HG03066 (cell line): ENCODE measurements around the gene ABCC4.

Source experiments
- ATAC-seq: cut with Tn5 transposase; IDR thresholded peaks from one replicate; pipeline ENCODE4 v1.9.1; 2021; ENCODE audit warnings: low read depth; ENCODE audit not compliant: unreplicated experiment

ABCC4 gene

DNA sequence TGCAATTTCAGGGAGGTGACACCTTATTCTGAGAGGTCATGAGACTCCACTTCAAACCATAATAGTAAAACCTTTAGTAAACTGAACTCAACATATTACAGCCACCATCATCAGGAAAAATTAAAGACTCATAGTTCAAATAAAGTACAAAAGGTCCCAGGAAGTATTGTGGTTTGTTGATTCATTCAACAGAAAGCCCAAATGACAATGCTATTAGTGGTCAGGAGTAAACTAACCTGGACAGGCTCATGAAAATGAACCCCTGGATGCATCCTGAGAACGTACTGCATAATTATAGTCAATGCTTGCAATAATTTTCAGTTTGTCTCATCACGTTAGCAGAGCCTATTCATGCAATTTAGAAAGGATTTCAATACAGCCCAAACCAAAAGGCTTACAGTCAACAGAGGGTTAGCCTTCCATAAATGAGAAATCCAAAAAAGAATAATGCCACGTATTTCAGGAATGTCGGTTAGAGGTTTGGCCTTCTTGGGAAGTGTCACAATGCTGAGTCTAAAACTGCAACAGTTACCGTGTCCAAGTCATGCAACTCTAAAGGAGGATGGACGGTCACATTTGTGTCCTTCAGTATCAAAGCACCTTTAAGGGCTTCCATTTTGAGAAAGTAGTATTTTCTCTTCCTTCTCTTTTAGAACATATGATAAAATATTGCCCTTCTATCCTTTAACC lies 280.8 kb downstream of the ABCC4 start:
- no peak for ATAC-seq

- ATAC-seq, result no peak
These were observed 281.4 kb downstream of the ABCC4 start for GRCh38 chr13:95019886-95020285.

DNA sequence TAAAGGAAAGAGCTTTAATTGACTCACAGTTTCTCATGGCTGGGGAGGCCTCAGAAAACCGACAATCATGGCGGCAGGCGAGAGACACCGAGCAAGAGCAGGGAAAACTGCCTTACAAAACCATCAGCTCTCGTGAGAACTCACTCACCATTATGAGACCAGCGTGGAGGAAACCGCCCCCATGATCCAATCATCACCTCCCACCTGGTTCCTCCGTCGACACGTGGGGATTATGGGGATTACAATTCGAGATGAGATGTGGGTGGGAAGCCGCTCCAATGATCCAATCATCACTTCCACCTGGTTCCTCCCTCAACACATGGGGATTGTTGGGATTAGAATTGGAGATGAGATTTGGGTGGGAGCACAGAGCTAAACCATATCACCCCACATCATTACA lies 293.9 kb downstream of the ABCC4 start:
- ATAC-seq, result no peak

- ATAC-seq, result no peak
These were observed 296.0 kb downstream of the ABCC4 start for GRCh38 chr13:95005300-95005699.

DNA sequence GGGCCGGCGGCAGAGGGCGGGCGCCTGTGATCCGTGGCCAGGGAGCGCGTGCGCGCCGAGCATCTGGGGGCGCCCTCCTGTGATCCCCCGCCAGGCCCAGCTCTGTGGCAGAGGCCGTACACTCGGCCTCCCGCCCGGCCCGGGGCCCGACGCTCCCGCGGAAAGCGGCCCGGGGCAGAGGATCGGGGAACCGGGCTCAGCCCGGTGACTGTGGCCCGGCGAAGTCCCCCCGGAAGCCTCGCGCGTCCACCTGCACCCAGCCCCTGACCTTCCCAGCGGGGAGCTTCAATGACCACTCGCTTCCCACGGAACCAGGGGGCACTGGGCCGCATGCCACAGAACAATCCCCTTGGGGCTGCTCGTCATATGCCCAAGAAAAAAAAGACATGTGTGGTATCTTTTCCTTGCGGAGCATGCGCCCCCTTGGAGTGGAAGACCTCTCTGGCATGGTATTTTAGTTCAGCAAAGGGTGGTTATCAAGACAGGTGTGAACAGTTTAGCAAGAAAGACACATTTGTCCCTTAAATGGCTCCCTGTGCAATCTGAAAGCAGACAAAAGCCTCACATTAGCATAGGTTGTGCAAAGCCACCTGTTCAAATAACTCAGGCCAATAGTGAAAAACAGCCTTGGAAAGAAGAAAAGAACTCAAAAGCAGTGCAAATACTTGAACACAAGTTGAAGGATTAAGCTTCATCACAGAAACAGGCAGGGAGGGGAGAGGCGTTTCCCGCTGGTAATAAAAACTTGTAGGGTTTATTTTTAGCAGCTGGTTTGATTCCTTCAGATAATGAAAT lies 298.0 kb downstream of the ABCC4 start:
- ATAC-seq, result no peak

- no peak for ATAC-seq
These were observed 299.1 kb downstream of the ABCC4 start for GRCh38 chr13:95002126-95002525.

- ATAC-seq, result no peak
These were observed 301.4 kb downstream of the ABCC4 start for GRCh38 chr13:94999871-95000270.

DNA sequence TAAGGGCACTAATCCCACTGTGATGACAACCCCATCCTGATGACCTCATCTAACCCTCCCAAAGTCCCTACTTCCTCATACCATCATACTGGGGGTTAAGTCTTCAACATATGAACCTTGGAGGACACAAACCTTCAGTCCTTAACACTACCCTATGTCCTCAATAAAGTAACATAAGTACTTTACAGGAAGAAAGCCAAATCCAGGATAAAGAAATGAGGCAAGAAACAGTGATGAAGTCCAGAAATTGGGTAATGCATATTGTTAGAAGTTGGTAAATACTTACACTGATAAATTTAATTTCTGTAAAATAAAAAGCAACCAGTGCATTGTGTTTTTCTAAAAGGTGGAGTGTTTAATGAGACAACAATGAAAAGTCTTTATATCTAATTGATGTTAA lies 304.1 kb downstream of the ABCC4 start:
- ATAC-seq, result no peak

GRCh38 chr13:94996445-94996844 lies 304.8 kb downstream of the ABCC4 start:
- no peak for ATAC-seq

DNA sequence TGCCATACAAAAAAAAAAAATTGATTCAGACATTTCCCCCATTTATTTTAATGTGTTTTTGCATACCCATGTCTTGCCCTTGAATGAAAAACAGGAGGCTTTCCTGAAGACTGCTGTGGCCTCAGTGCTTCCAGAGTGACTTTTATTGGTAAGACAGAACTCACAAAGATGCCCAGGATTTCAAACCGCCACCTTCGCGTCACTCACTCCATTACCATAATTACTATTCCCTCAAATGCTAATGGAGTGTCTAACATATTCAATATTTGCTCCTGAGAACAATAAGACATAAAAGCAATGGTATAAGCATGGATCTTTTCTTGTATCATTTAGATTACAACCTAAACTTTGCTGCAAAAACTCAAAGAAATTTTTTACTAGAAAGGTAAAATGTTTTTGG lies 306.7 kb downstream of the ABCC4 start:
- no peak for ATAC-seq

- no peak for ATAC-seq
These were observed 307.6 kb downstream of the ABCC4 start for GRCh38 chr13:94993616-94994015.

DNA sequence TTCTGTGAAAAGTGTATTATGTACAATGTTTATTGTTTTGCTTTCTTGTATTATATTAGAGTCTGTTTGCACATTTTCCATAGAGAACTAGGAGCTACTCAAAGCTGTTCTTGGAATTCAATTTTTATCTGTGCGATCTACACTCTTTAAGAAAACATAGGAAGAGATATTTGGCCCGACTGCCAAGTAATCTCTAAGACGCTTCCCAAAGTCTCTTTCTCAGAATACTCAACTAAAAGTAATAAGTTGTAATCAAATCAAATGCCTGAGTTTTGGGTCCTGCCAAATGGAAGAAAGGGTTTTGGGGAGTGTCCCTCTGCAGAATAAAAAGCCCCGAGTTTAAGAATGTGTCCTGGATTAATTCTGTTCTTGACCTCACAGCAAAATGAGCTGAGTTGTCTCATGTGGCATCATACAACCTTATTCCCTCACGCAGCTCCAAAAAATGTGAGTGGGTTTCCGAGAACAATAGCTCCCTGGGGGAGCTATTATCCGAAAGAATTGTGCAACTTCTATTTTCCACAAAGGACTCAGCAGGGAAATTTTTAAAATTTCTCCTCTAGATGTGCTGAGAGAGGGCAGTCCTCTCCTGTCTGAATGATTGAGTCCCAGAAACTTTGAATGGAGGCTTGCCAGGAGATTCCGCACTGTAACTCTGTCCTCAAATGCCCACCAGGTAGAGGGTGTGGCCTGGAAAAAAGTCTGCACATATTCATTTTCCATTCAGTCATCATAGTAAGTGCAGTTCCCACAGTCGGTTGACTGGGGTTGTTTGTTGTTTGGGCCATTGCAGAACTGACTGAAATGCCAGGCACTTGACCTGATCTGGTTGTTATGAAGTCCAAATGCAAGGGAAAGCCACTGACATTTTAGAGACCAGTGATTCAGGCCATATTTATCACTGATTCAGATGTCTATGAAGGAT lies 309.0 kb downstream of the ABCC4 start:
- ATAC-seq, result no peak

DNA sequence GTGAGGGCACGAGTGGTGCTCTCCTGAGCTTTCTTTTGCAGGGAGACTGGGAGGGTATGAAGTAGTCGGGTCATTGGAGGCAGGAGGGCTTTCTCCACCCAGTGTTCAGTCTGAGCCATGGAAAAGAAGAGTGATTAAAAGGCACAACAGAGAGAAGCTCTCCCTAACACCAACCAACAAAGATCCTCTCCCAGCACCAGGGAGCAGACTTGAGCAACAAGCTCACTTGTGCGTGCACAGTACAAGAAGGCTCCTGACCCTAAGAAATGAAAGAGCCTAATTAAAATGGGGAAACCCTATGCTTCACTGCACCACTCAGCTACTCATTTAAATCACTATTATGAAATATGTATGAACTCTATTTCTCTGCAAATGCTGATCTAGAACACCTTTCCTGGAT lies 312.6 kb downstream of the ABCC4 start:
- no peak for ATAC-seq

DNA sequence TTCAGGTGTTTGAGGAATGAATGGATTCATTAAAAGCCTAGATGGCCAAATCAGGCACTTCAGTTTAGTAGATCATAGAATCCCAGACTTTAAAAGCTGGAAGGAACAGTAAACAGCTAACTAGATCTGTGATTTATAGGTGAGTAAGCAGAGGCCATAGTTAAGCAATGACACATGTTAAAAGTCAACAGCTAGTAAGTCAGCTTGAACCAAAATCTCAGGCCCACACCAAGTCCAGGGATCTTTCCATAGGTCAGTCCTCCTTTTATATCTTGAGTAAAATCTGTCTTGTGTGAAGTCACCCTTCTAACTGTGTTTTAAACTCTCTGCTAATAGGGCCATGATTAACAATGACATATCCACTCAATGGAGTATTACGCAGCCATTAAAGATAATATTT lies 313.4 kb downstream of the ABCC4 start:
- no peak for ATAC-seq

- no peak for ATAC-seq
These were observed 314.2 kb downstream of the ABCC4 start for GRCh38 chr13:94987081-94987480.

- ATAC-seq, result no peak
These were observed 316.3 kb downstream of the ABCC4 start for GRCh38 chr13:94984958-94985357.

DNA sequence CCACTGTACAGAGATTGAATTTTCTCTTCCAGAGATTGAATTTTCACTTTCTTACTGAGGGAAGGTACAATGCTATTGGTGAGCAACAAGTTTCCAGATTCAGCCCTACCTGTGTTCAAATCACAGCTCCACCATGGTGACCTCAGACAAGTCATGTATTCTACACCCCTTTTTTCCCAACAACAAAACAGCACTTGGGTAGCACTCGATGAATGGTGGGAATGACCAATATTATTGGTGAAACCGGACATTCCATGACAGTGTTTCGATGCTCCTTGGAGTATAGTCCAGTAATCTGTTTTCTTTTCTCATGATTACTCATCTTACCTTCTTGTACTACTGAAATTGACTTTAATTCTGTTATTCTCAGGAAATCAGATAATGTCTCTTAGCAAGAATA lies 322.7 kb downstream of the ABCC4 start:
- ATAC-seq, result no peak

DNA sequence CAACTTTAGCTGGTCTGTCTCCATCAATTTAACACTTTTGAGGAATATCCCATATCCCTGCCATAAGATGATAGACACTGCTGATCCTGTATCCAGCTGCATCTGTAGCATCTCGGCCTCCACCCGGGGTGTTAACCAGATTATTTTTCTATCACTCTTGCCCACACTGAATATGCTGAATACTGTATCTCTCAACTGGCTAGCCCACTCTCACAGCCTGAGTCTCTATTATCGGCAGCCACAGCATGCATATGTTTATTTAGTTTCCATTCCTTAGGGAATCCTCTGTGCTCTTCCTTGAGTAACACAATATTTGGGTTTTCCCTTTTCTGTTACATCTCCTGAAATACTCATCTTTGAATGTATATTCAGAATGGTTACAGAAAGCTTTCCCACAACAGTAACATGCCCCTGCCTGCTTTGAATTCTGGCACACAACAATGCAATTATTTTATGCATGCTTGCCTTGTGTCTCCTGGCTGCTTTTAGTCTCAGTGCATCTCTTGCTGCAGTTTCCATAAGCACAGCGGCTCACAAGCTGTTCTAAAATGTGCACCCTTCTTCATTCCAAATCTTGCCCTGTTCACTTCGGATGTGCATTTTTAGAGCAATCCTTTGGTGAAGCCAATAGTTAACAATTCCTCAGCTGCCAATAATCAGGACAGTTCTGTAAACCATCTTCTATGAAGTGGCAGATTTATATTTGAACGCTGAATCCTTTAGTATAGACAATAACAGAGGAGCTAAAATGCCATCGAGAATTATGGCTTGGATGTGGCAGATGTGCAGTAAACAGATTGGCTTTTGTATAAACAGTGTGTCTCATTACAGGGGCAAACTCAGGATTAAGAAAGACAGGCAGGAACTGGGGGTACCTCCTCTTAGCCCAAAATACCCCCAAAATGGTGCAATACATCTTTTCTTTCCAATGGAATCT lies 327.0 kb downstream of the ABCC4 start:
- no peak for ATAC-seq

DNA sequence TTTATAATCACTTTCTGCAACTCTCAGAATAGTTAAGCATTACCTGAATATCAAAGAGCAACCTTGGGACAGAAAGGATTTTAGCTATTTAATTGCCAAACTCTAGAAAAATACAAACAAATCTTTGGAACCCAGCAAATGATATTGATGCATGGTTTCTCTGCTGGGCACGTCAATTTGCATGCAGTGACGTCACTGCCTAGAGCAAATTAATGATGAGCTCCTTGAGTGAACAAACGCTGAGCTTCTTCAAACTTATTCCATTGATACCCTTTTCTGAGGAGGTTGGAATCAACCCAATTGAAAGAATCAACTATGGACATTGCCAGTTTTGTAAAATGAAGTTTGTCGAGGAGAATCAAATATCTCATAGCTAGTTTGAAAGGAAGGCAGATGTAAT lies 329.0 kb downstream of the ABCC4 start:
- no peak for ATAC-seq
